IgD-negative memory B cell (primary cell): Measurements from ENCODE around the gene BARHL2. TPM values are rescaled to one million over a fixed set of nuclear protein-coding genes. Genes with fewer than 3 reads are reported as not detected.

Experiments used
- H3K27ac Mint-ChIP-seq, 3 donors: one replicate each; pipeline ENCODE4 v1.8.0; 2020 to 2022; ENCODE audit warnings: mild to moderate bottlenecking in 3 of 3, mixed read lengths in 3 of 3, moderate library complexity in 1 of 3
- H3K27me3 Mint-ChIP-seq: one replicate; pipeline ENCODE4 v1.8.0; 2021; ENCODE audit warnings: mixed read lengths
- H3K36me3 Mint-ChIP-seq: one replicate; pipeline ENCODE4 v1.8.0; 2020; ENCODE audit warnings: mild to moderate bottlenecking, mixed read lengths
- H3K4me1 Mint-ChIP-seq, 3 donors: one replicate each; pipeline ENCODE4 v1.8.0; 2020 to 2022; ENCODE audit warnings: mixed read lengths in 3 of 3, mild to moderate bottlenecking in 1 of 3
- H3K4me3 Mint-ChIP-seq, 4 donors: one replicate each; pipeline ENCODE4 v1.8.0; 2020 to 2022; ENCODE audit warnings: mild to moderate bottlenecking in 4 of 4, mixed read lengths in 4 of 4, moderate library complexity in 3 of 4
- H3K9me3 Mint-ChIP-seq, 3 donors: one replicate each; pipeline ENCODE4 v1.8.0; 2020 to 2021; ENCODE audit warnings: mixed read lengths in 3 of 3, mild to moderate bottlenecking in 1 of 3
- polyA plus RNA-seq: library from polyadenylated mRNA; unstranded; fragments of 300-500 nt; fragmentation: Illumina TruSeq; gene quantifications from one replicate; pipeline ENCODE4 v1.2.3, GENCODE V29; 2021

Gene BARHL2
- not detected for polyA plus RNA-seq

DNA sequence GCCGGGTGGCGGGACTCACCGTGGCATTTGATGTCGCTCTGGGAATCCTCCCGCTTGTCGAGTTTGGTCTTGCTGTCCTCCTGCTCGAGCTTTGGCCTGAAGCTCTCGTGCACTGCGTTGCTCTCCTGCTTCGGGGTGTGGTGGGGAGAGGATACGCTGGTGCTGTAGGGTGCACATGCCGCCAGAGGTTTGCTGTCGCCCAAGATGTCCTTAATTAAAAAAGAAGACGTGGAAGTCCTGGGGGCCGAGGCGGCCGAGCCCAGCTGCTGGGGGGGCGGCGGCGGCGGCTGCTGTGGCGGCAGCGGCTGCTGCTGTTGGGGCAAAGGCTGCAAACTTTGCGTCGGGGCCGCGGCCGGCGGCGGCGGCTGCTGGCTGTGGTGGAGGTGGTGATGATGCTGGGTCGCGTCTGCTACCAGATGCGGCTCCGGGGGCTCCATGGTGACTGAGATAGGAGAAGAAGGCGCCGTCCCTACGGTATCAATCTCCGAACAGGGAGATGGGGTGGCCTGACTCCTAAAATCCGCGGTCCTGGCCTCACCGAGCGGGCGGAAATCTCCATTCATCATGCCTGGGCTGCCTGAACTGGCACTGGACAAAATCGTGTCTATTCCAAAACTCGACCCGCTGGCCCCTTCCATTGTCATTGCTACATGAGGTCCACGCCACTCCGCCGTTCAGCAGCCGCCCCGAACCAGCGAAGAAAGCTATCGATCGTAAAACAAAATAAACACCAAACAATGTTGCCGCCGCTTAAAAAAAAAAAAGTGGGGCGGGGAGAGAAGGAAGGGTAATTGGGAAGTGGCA lies at the start of gene BARHL2:
Gene BARHL2 (minus strand): TSS at position 751 of the 804 bp plus-strand sequence. CDS start 107 bp downstream, at position 644.
- Mint-ChIP-seq H3K36me3 (no peaks in the 10 kb centered on the region), H3K9me3 (peaks cover 0 to 21% (median 7%) of the 10 kb centered on the region in 3 donors)

DNA sequence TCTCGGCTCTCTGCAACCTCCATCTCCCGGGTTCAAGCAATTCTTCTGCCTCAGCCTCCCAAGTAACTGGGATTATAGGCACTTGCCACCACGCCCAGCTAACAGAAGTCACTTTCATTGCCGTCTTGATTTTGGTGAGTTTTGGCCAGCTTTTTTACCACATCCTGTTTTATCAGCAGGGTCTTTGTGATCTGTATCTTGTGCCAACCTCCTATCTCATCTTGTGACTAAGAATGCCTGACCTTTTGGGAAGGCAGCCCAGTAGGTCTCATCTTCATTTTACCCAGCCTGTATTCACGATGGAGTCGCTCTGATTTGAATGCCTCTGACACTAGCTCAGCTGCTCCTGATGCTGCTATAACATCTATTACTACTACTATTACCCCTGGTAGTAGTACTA lies 46.8 kb upstream of the BARHL2 start:
- H3K4me1 Mint-ChIP-seq: no peaks in the 10 kb centered on the region
- peaks cover 7% of the 10 kb centered on the region for H3K27me3 Mint-ChIP-seq
- H3K36me3 Mint-ChIP-seq: no peaks in the 10 kb centered on the region
- no peaks in the 10 kb centered on the region for H3K9me3 Mint-ChIP-seq
- no peak overlapping the region for H3K4me3 Mint-ChIP-seq
- H3K27ac Mint-ChIP-seq: no peak overlapping the region

More for the DNA sequence above, at the start of gene BARHL2:
- peaks cover 2 to 16% (median 10%) of the 10 kb centered on the region in 3 donors for H3K4me1 Mint-ChIP-seq
- H3K4me3 Mint-ChIP-seq: peak within 1 kb of the TSS in 3 of 4 donors; percentile 29 to 81 (median 60)
- H3K27ac Mint-ChIP-seq: peak within 1 kb of the TSS; percentile 87 to 99 (median 93)
- peaks cover 77% of the 10 kb centered on the region for H3K27me3 Mint-ChIP-seq

DNA sequence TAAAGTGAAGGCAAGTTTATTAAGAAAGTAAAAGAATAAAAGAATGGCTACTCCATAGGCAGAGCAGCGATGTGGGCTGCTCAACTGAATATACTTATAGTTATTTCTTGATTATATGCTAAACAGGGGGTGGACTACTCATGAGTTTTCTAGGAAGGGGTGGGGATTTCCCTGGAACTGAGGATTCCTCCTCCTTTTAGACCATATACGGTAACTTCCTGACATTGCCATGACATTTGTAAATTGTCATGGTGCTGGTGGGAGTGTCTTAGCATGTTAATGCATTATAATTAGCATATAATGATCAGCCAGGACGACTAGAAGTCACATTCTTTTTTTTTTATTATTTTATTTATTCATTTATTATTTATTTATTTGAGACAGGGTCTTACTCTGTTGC lies 46.4 kb upstream of the BARHL2 start:
- Mint-ChIP-seq H3K4me1 (no peaks in the 10 kb centered on the region), H3K27ac (no peak overlapping the region), H3K36me3 (no peaks in the 10 kb centered on the region), H3K4me3 (no peak overlapping the region), H3K27me3 (peaks cover 8% of the 10 kb centered on the region), H3K9me3 (no peaks in the 10 kb centered on the region)

DNA sequence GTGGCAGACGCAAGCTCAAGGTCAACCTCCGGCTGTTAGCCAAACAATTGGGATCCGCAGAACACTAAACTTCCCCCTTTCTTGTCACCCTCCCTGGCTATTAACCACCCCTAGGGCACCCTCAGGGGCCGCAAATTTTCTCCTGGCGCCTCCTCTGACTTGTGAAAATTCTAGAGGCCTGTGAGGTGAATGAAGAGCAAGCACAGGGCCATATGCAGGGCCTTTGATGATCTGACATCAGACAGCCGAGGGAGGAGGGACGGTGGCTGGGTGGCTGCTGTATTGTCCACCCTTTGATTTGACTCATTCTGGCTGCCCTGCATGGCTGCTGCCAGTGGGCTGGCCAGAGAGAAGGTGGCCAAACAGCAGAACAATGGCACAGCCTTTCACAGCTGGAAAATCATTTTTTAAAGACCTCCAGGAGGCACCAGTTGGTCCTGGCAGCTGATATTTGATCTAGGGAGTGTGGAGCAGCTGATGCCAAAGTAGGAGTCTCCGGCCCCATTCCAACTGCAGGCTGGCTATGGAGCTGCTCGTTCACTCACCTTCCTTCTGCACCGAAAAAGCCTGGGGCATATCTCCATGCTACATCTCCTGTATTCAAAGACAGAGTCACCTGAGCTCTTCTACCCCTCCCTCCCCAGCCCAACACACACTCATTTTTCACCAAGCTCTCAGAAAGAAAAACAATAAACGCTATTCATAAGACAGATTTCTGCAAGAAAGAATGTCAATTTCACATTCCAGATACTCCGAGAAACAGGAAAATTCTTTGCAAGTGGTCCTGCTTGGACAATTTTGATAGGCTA lies 44.9 kb upstream of the BARHL2 start:
- Mint-ChIP-seq H3K27me3 (peaks cover 8% of the 10 kb centered on the region), H3K36me3 (no peaks in the 10 kb centered on the region), H3K4me1 (no peaks in the 10 kb centered on the region), H3K4me3 (no peak overlapping the region), H3K9me3 (no peaks in the 10 kb centered on the region), H3K27ac (no peak overlapping the region)

DNA sequence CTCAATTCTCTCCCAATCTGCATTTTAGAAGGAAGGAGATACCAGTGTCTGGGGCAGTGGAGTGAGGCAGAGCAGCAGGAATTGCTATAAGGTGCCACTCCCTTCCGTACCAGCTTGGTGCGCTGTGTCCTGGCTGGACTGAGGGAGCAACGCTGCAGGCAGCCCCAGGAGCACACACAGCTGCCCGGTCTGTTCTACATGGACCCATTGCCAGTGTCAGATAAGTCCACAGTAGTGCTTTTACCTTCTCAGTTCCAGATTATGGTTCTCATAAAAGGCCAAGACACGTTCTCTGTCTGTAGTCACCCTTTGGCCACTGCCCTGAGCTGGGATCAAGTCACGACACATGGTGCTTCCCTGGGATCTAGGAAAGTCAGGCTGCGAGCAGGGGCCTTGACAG lies 44.1 kb upstream of the BARHL2 start:
- no peak overlapping the region for H3K4me3 Mint-ChIP-seq
- no peaks in the 10 kb centered on the region for H3K9me3 Mint-ChIP-seq
- H3K36me3 Mint-ChIP-seq: no peaks in the 10 kb centered on the region
- H3K4me1 Mint-ChIP-seq: no peaks in the 10 kb centered on the region
- peak overlapping the region in 1 of 3 donors; percentile 35 for H3K27ac Mint-ChIP-seq
- peaks cover 8% of the 10 kb centered on the region for H3K27me3 Mint-ChIP-seq

DNA sequence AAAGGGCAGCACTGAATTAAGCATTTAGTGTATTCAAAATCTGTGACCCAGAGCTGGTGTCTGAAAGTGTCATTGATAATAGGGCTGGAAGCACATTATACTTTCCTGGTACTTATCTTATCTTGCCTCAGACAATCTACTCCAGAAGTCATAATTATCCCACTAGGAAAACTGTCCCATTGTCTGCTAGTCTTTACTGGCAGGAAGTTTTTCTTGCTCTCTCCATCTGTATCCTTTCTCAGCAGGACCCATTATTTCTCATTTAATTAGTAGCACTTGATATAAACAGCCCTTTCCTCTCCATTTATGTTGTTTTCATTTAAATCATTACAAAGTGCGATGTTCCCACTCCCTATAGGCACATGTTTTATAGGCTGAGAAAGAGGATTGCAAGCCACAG lies 36.5 kb upstream of the BARHL2 start:
- Mint-ChIP-seq H3K36me3 (no peaks in the 10 kb centered on the region), H3K4me1 (peaks cover 0 to 1% (median 0%) of the 10 kb centered on the region in 3 donors), H3K4me3 (no peak overlapping the region), H3K9me3 (no peaks in the 10 kb centered on the region), H3K27me3 (peaks cover 10% of the 10 kb centered on the region), H3K27ac (no peak overlapping the region)

DNA sequence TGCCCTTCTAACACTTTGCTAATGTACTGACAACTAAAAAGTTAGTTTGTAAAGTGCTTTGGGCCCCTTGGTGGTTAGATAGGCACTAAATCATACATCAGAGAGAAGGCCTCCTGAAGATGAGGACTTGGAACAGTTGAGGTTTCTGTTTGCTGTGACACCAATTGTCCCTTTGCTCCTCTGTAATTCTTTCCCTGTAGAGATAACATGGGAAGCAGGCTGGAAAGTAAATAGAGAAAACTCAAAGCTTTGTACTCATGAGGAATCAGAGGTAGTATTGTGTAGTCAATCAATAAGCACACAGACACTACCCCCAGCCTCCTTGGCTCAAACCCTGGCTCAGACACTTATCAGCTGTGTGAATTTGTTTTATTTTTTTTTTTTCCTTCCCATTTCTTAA lies 31.6 kb upstream of the BARHL2 start:
- no peak overlapping the region for H3K4me3 Mint-ChIP-seq

DNA sequence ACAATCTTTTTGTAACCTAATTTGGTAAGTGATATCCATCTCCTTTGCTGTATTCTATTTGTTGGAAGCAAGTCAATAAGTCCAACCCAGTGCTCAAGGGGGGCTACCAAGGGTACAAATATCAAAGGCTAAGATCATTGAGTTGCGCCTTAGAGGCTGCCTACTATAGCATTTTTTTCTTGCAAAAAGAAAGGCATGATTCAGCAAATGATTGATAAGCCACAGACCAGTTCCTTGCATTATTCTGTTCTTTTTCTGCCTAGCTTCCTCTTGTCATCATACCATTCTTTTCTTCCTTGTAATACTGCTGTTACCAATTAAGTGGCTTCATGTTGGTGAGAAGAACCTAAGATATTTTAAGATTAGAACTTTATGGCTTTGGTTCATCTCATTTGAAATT lies 29.8 kb upstream of the BARHL2 start:
- Mint-ChIP-seq H3K27me3 (peaks cover 3% of the 10 kb centered on the region), H3K36me3 (no peaks in the 10 kb centered on the region), H3K9me3 (peaks cover 0 to 3% (median 2%) of the 10 kb centered on the region in 3 donors)

More for the DNA sequence above, 31.6 kb upstream of the BARHL2 start:
- Mint-ChIP-seq H3K27ac (no peak overlapping the region), H3K27me3 (peaks cover 3% of the 10 kb centered on the region), H3K9me3 (peaks cover 0 to 3% (median 0%) of the 10 kb centered on the region in 3 donors), H3K4me1 (peaks cover 0 to 1% (median 0%) of the 10 kb centered on the region in 3 donors), H3K36me3 (no peaks in the 10 kb centered on the region)

DNA sequence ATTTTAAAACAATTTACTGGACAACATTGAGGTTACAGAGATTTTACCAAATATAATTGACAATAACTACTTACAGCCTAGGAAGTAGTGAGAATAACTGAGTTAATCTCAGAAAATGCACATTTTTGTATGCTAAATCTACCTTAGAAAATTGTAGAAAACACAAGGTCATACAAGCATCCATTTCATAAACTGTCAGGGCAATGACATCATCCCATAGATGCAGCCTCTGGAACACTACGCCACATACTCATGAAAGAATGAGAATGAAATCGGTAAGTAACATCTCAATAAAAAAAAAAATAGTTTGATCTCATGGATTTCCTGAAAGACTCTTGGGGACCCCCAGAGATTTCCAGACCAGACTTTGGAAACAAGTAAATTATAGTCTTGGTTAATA lies 28.9 kb upstream of the BARHL2 start:
- Mint-ChIP-seq H3K36me3 (no peaks in the 10 kb centered on the region), H3K9me3 (peaks cover 0 to 3% (median 3%) of the 10 kb centered on the region in 3 donors), H3K27ac (no peak overlapping the region), H3K27me3 (no peaks in the 10 kb centered on the region), H3K4me3 (no peak overlapping the region), H3K4me1 (peaks cover 0 to 1% (median 0%) of the 10 kb centered on the region in 3 donors)

More for the DNA sequence above, 29.8 kb upstream of the BARHL2 start:
- no peak overlapping the region for H3K4me3 Mint-ChIP-seq
- H3K4me1 Mint-ChIP-seq: peaks cover 0 to 1% (median 0%) of the 10 kb centered on the region in 3 donors
- no peak overlapping the region for H3K27ac Mint-ChIP-seq

DNA sequence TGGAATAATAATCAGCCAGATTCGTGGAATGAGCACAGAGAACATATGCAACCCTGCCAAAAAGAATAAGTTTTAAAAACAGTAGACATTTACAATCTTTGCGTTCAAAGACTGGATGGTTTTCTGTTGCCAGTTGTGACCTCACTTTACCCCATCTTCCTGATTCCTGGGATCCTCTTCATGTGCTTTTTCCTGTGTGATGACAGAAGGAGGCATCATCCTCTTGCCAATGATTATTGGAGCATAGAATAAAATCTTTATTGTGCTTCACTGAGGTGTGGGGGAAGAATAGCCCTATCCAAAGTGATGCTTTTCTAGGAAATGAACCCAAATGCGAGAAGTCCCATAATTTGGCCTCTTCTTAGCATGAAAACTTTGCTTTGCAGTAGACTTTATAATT lies 15.0 kb upstream of the BARHL2 start:
- H3K27ac Mint-ChIP-seq: peak overlapping the region in 1 of 3 donors; percentile 63
- H3K4me1 Mint-ChIP-seq: peaks cover 10 to 26% (median 18%) of the 10 kb centered on the region in 3 donors
- no peaks in the 10 kb centered on the region for H3K36me3 Mint-ChIP-seq
- H3K9me3 Mint-ChIP-seq: peaks cover 4 to 7% (median 4%) of the 10 kb centered on the region in 3 donors
- H3K27me3 Mint-ChIP-seq: peaks cover 56% of the 10 kb centered on the region
- peak overlapping the region in 2 of 4 donors; percentile 11 to 38 for H3K4me3 Mint-ChIP-seq

DNA sequence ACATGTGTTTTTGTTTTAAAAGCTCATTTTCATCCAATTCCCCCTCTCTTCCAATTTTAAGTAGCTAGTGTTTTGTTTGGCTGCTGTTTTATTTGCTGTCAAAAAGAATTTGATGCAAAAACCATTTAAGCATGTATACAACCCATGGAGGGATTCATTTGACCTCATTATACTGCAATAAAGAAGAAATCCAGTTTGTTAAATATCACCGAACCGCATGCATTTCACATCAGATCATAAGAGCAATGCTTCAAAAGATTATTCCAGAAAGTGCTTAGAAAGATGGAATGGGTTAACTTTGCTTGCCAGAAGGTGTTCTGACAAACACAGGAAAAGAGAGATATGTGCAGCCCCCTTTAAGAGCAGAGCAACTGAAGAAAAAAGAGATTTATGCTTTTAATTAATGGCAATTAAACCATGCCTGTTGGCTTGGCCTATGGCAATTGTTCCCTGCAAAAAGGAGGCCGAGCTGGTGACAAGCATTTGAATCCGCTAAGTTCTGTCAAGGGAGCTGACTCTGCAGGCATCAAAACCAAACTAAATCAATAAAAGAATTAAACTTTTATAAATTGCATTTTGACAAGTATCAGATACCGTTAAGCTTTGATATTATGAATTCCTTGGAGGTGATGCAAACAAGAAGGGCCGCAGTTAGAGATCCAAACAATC lies 14.4 kb upstream of the BARHL2 start:
- peak overlapping the region in 2 of 4 donors; percentile 3 to 87 for H3K4me3 Mint-ChIP-seq
- H3K4me1 Mint-ChIP-seq: peaks cover 10 to 26% (median 18%) of the 10 kb centered on the region in 3 donors
- H3K27me3 Mint-ChIP-seq: peaks cover 59% of the 10 kb centered on the region
- no peaks in the 10 kb centered on the region for H3K36me3 Mint-ChIP-seq
- peak overlapping the region in 2 of 3 donors; percentile 72 to 89 for H3K27ac Mint-ChIP-seq
- H3K9me3 Mint-ChIP-seq: peaks cover 4 to 7% (median 4%) of the 10 kb centered on the region in 3 donors

DNA sequence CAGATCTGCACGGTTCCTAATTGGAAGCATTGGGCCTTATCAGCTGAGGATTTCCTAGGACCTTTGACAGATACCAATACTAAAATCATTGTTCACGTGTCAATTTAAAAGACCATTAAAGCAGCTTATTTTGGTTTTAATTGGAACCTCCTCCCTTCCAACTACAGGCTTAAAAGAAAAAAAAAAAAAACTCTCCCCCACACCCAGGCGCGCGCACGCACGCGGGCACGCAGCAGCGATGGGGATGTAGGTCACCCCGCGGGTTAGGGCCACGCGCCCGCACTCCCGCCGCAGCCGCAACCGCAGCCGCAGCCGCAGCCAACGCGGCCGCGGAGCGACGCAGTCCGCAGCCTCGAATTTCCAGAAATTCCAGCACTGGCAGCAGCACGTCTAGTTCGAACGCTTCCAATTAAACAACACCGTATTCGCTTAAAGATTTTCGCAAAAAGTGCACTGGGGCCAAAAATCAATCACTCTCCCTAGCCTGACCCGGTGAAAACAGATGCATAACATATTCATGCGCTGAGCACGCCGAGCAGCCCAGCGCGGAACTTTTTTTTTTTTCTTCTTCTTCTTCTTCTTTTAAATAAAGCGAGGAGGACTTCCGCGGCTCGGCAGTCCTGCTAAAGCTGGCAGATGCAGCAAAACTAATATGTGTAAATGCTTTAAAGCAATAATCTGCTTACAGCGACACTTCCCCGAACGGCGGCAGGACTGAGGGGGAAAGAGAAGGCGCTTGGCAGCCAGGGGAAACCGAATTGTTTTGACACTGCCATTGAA lies 13.3 kb upstream of the BARHL2 start:
- Mint-ChIP-seq H3K4me1 (peaks cover 12 to 36% (median 22%) of the 10 kb centered on the region in 3 donors), H3K27ac (peak overlapping the region; percentile 6 to 94 (median 89)), H3K36me3 (no peaks in the 10 kb centered on the region)

DNA sequence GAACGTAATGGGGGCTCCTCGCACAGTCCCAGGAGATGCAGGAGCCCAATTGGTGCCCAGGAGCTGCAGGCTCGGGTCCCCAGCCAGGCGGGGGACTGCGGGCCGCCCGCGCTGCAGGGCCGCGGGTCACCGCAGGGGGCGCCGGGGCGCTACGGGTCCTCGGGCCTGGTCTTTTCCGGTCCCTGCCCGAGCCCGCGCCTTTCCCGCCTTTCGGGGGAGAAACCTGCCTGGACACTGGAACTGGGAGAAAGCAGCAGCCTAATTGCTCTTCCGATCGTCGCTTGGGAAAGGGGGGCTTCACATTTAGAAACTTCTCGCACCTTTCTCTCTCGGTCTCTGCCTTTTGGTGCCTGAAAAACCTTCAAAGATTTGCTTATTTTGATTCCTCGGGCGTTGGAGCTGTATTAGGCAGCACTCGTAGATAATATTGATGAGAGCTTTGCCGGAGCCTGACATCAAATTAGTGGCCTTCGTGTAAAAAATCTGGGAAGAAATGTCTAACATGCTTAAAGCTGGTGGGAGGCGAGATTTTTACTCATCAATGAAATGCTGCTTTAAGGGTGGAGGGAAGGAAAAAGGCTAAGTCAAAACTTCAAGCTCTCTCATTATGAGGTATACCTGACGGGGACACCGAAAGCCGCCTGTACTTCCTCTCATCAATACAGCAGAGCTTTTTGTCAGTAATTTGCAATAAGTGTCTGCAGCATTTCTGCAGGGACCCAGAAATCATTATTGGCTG lies 12.6 kb upstream of the BARHL2 start:
- H3K36me3 Mint-ChIP-seq: no peaks in the 10 kb centered on the region
- H3K27ac Mint-ChIP-seq: peak overlapping the region in 2 of 3 donors; percentile 71 to 94
- peaks cover 4 to 9% (median 9%) of the 10 kb centered on the region in 3 donors for H3K9me3 Mint-ChIP-seq
- peaks cover 12 to 36% (median 22%) of the 10 kb centered on the region in 3 donors for H3K4me1 Mint-ChIP-seq
- H3K4me3 Mint-ChIP-seq: peak overlapping the region; percentile 34 to 83 (median 75)
- peaks cover 73% of the 10 kb centered on the region for H3K27me3 Mint-ChIP-seq

More for the DNA sequence above, 13.3 kb upstream of the BARHL2 start:
- Mint-ChIP-seq H3K9me3 (peaks cover 4 to 9% (median 9%) of the 10 kb centered on the region in 3 donors), H3K27me3 (peaks cover 69% of the 10 kb centered on the region), H3K4me3 (peak overlapping the region; percentile 64 to 87 (median 78))
